ENCODE results near the gene INTS14.
A peak's percentile ranks its signal among the peaks of the same experiment; 100 is the strongest.

Gene INTS14

GRCh38 chr15:65646486-65646885 lies 35.6 kb upstream of the INTS14 start:
- no peak overlapping the region for H3K27ac ChIP-seq (ENCODE audit: low read depth in 2 of 2, low read length in 2 of 2)
- peaks cover 0 to 7% of the 10 kb centered on the region in 2 donors for H3K36me3 ChIP-seq (ENCODE audit: control insufficient read depth in 2 of 2, insufficient read depth in 2 of 2, low read length in 2 of 2)
- H3K27me3 ChIP-seq (ENCODE audit: control insufficient read depth in 2 of 2, insufficient read depth in 2 of 2, low read length in 2 of 2): no peaks in the 10 kb centered on the region
- H3K9me3 ChIP-seq (ENCODE audit: control insufficient read depth in 2 of 2, low read length in 2 of 2): no peaks in the 10 kb centered on the region
- no peak overlapping the region for H3K9ac ChIP-seq (ENCODE audit: low read depth in 1 of 2, low read length in 2 of 2)
- no peaks in the 10 kb centered on the region for H3K4me1 ChIP-seq (ENCODE audit: control insufficient read depth in 2 of 2, insufficient read depth in 2 of 2, low read length in 2 of 2)
- no peak overlapping the region for H3K4me3 ChIP-seq (ENCODE audit: low read length in 2 of 2)

- Histone ChIP-seq H3K9me3 (ENCODE audit: control insufficient read depth in 2 of 2, low read length in 2 of 2) (no peaks in the 10 kb centered on the region), H3K27me3 (ENCODE audit: control insufficient read depth in 2 of 2, insufficient read depth in 2 of 2, low read length in 2 of 2) (no peaks in the 10 kb centered on the region), H3K4me1 (ENCODE audit: control insufficient read depth in 2 of 2, insufficient read depth in 2 of 2, low read length in 2 of 2) (no peaks in the 10 kb centered on the region), H3K36me3 (ENCODE audit: control insufficient read depth in 2 of 2, insufficient read depth in 2 of 2, low read length in 2 of 2) (no peaks in the 10 kb centered on the region), H3K9ac (ENCODE audit: low read depth in 1 of 2, low read length in 2 of 2) (no peak overlapping the region), H3K27ac (ENCODE audit: low read depth in 2 of 2, low read length in 2 of 2) (no peak overlapping the region), H3K4me3 (ENCODE audit: low read length in 2 of 2) (no peak overlapping the region)
These were observed 34.5 kb upstream of the INTS14 start for GRCh38 chr15:65645392-65645791.

- Histone ChIP-seq H3K36me3 (ENCODE audit: control insufficient read depth in 2 of 2, insufficient read depth in 2 of 2, low read length in 2 of 2) (no peaks in the 10 kb centered on the region), H3K4me3 (ENCODE audit: low read length in 2 of 2) (no peak overlapping the region), H3K9ac (ENCODE audit: low read depth in 1 of 2, low read length in 2 of 2) (no peak overlapping the region), H3K4me1 (ENCODE audit: control insufficient read depth in 2 of 2, insufficient read depth in 2 of 2, low read length in 2 of 2) (no peaks in the 10 kb centered on the region), H3K27ac (ENCODE audit: low read depth in 2 of 2, low read length in 2 of 2) (no peak overlapping the region), H3K27me3 (ENCODE audit: control insufficient read depth in 2 of 2, insufficient read depth in 2 of 2, low read length in 2 of 2) (no peaks in the 10 kb centered on the region), H3K9me3 (ENCODE audit: control insufficient read depth in 2 of 2, low read length in 2 of 2) (no peaks in the 10 kb centered on the region)
These were observed 33.4 kb upstream of the INTS14 start for GRCh38 chr15:65644282-65644681.

- no peaks in the 10 kb centered on the region for H3K9me3 ChIP-seq (ENCODE audit: control insufficient read depth in 2 of 2, low read length in 2 of 2)
- peaks cover 0 to 2% of the 10 kb centered on the region in 2 donors for H3K4me1 ChIP-seq (ENCODE audit: control insufficient read depth in 2 of 2, insufficient read depth in 2 of 2, low read length in 2 of 2)
- no peaks in the 10 kb centered on the region for H3K36me3 ChIP-seq (ENCODE audit: control insufficient read depth in 2 of 2, insufficient read depth in 2 of 2, low read length in 2 of 2)
- no peak overlapping the region for H3K27ac ChIP-seq (ENCODE audit: low read depth in 2 of 2, low read length in 2 of 2)
- H3K27me3 ChIP-seq (ENCODE audit: control insufficient read depth in 2 of 2, insufficient read depth in 2 of 2, low read length in 2 of 2): no peaks in the 10 kb centered on the region
- H3K4me3 ChIP-seq (ENCODE audit: low read length in 2 of 2): no peak overlapping the region
- H3K9ac ChIP-seq (ENCODE audit: low read depth in 1 of 2, low read length in 2 of 2): no peak overlapping the region
These were observed 31.7 kb upstream of the INTS14 start for GRCh38 chr15:65642594-65642993.

- Histone ChIP-seq H3K27ac (ENCODE audit: low read depth in 2 of 2, low read length in 2 of 2) (no peak overlapping the region), H3K4me3 (ENCODE audit: low read length in 2 of 2) (no peak overlapping the region), H3K27me3 (ENCODE audit: control insufficient read depth in 2 of 2, insufficient read depth in 2 of 2, low read length in 2 of 2) (no peaks in the 10 kb centered on the region), H3K9me3 (ENCODE audit: control insufficient read depth in 2 of 2, low read length in 2 of 2) (no peaks in the 10 kb centered on the region), H3K9ac (ENCODE audit: low read depth in 1 of 2, low read length in 2 of 2) (no peak overlapping the region), H3K4me1 (ENCODE audit: control insufficient read depth in 2 of 2, insufficient read depth in 2 of 2, low read length in 2 of 2) (peaks cover 0 to 2% of the 10 kb centered on the region in 2 donors), H3K36me3 (ENCODE audit: control insufficient read depth in 2 of 2, insufficient read depth in 2 of 2, low read length in 2 of 2) (no peaks in the 10 kb centered on the region)
These were observed 31.0 kb upstream of the INTS14 start for GRCh38 chr15:65641768-65642475.

- Histone ChIP-seq H3K4me3 (ENCODE audit: low read length in 2 of 2) (no peak overlapping the region), H3K27me3 (ENCODE audit: control insufficient read depth in 2 of 2, insufficient read depth in 2 of 2, low read length in 2 of 2) (no peaks in the 10 kb centered on the region), H3K27ac (ENCODE audit: low read depth in 2 of 2, low read length in 2 of 2) (no peak overlapping the region), H3K4me1 (ENCODE audit: control insufficient read depth in 2 of 2, insufficient read depth in 2 of 2, low read length in 2 of 2) (peaks cover 0 to 2% of the 10 kb centered on the region in 2 donors), H3K36me3 (ENCODE audit: control insufficient read depth in 2 of 2, insufficient read depth in 2 of 2, low read length in 2 of 2) (no peaks in the 10 kb centered on the region), H3K9ac (ENCODE audit: low read depth in 1 of 2, low read length in 2 of 2) (no peak overlapping the region), H3K9me3 (ENCODE audit: control insufficient read depth in 2 of 2, low read length in 2 of 2) (no peaks in the 10 kb centered on the region)
These were observed 28.6 kb upstream of the INTS14 start for GRCh38 chr15:65639509-65639908.

GRCh38 chr15:65638681-65639089 lies 27.8 kb upstream of the INTS14 start:
- H3K27me3 ChIP-seq (ENCODE audit: control insufficient read depth in 2 of 2, insufficient read depth in 2 of 2, low read length in 2 of 2): no peaks in the 10 kb centered on the region
- no peak overlapping the region for H3K9ac ChIP-seq (ENCODE audit: low read depth in 1 of 2, low read length in 2 of 2)
- H3K27ac ChIP-seq (ENCODE audit: low read depth in 2 of 2, low read length in 2 of 2): no peak overlapping the region
- H3K36me3 ChIP-seq (ENCODE audit: control insufficient read depth in 2 of 2, insufficient read depth in 2 of 2, low read length in 2 of 2): no peaks in the 10 kb centered on the region
- no peaks in the 10 kb centered on the region for H3K9me3 ChIP-seq (ENCODE audit: control insufficient read depth in 2 of 2, low read length in 2 of 2)
- H3K4me3 ChIP-seq (ENCODE audit: low read length in 2 of 2): peak overlapping the region in 1 of 2 donors; percentile 43
- H3K4me1 ChIP-seq (ENCODE audit: control insufficient read depth in 2 of 2, insufficient read depth in 2 of 2, low read length in 2 of 2): peaks cover 0 to 5% of the 10 kb centered on the region in 2 donors

GRCh38 chr15:65638109-65638508 lies 27.2 kb upstream of the INTS14 start:
- H3K27me3 ChIP-seq (ENCODE audit: control insufficient read depth in 2 of 2, insufficient read depth in 2 of 2, low read length in 2 of 2): no peaks in the 10 kb centered on the region
- no peaks in the 10 kb centered on the region for H3K9me3 ChIP-seq (ENCODE audit: control insufficient read depth in 2 of 2, low read length in 2 of 2)
- H3K27ac ChIP-seq (ENCODE audit: low read depth in 2 of 2, low read length in 2 of 2): no peak overlapping the region
- H3K4me3 ChIP-seq (ENCODE audit: low read length in 2 of 2): no peak overlapping the region
- H3K9ac ChIP-seq (ENCODE audit: low read depth in 1 of 2, low read length in 2 of 2): no peak overlapping the region
- no peaks in the 10 kb centered on the region for H3K36me3 ChIP-seq (ENCODE audit: control insufficient read depth in 2 of 2, insufficient read depth in 2 of 2, low read length in 2 of 2)
- H3K4me1 ChIP-seq (ENCODE audit: control insufficient read depth in 2 of 2, insufficient read depth in 2 of 2, low read length in 2 of 2): peaks cover 0 to 5% of the 10 kb centered on the region in 2 donors

GRCh38 chr15:65634356-65634755 lies 23.4 kb upstream of the INTS14 start:
- H3K27ac ChIP-seq (ENCODE audit: low read depth in 2 of 2, low read length in 2 of 2): no peak overlapping the region
- H3K4me1 ChIP-seq (ENCODE audit: control insufficient read depth in 2 of 2, insufficient read depth in 2 of 2, low read length in 2 of 2): peaks cover 0 to 5% of the 10 kb centered on the region in 2 donors
- no peak overlapping the region for H3K9ac ChIP-seq (ENCODE audit: low read depth in 1 of 2, low read length in 2 of 2)
- H3K36me3 ChIP-seq (ENCODE audit: control insufficient read depth in 2 of 2, insufficient read depth in 2 of 2, low read length in 2 of 2): no peaks in the 10 kb centered on the region
- H3K27me3 ChIP-seq (ENCODE audit: control insufficient read depth in 2 of 2, insufficient read depth in 2 of 2, low read length in 2 of 2): no peaks in the 10 kb centered on the region
- no peak overlapping the region for H3K4me3 ChIP-seq (ENCODE audit: low read length in 2 of 2)
- H3K9me3 ChIP-seq (ENCODE audit: control insufficient read depth in 2 of 2, low read length in 2 of 2): no peaks in the 10 kb centered on the region

GRCh38 chr15:65633752-65634151 lies 22.8 kb upstream of the INTS14 start:
- no peak overlapping the region for H3K4me3 ChIP-seq (ENCODE audit: low read length in 2 of 2)
- no peak overlapping the region for H3K9ac ChIP-seq (ENCODE audit: low read depth in 1 of 2, low read length in 2 of 2)
- no peak overlapping the region for H3K27ac ChIP-seq (ENCODE audit: low read depth in 2 of 2, low read length in 2 of 2)
- no peaks in the 10 kb centered on the region for H3K36me3 ChIP-seq (ENCODE audit: control insufficient read depth in 2 of 2, insufficient read depth in 2 of 2, low read length in 2 of 2)
- peaks cover 0 to 3% of the 10 kb centered on the region in 2 donors for H3K4me1 ChIP-seq (ENCODE audit: control insufficient read depth in 2 of 2, insufficient read depth in 2 of 2, low read length in 2 of 2)
- H3K9me3 ChIP-seq (ENCODE audit: control insufficient read depth in 2 of 2, low read length in 2 of 2): no peaks in the 10 kb centered on the region
- no peaks in the 10 kb centered on the region for H3K27me3 ChIP-seq (ENCODE audit: control insufficient read depth in 2 of 2, insufficient read depth in 2 of 2, low read length in 2 of 2)
